NCI-H774 (cell line): ENCODE data around the gene VWC2.
"Not testable (repeated sequence)": the region's sequence is repeated elsewhere in the genome, so short reads cannot be mapped to it uniquely, and the experiment has no call there.

ENCODE experiments used
- DNase-seq: peaks from one replicate; lab custom pipeline; 2025; lab: John Stamatoyannopoulos, UW

VWC2 gene

GRCh38 chr7:49851614-49851934 is 78.1 kb downstream of the VWC2 start:
- not testable (repeated sequence) for DNase-seq

- peak; percentile 17 for DNase-seq
Measured at GRCh38 chr7:49852619-49853462, 79.4 kb downstream of the VWC2 start.

DNA sequence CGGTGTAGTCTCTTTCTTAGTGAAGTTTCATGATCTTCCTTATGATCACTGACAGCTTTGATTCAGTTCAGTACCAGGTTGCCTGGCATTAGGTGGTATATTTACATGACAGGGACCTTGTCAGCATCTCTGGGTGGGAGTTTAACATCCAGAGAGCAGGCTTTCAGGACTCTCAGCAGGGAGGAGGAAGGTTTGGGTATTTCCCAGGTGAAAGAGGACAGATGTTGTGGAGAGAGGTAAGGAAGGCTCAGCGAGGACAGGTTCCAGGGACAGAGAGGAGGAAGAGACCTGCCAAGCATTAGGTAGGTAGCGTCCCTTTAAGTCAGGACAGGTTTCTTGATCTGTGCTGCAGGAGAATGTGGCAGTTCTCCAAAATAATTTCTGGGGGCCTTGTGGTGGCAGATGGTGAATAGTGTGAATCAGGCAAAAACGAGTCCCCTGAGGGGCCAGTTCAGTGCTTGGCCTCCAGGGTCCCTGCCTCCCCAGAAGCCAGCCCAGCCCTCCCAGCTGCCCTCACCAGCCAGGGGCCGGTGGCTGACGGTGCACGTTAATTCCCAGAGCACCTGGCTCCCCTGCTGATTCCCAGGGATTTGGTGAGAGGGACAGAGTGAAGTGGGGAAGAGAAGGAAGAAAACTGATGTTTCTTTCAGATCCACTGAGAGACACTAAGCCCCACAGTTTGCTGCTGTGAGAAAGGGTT is 82.0 kb downstream of the VWC2 start:
- DNase-seq, result no peak

DNA sequence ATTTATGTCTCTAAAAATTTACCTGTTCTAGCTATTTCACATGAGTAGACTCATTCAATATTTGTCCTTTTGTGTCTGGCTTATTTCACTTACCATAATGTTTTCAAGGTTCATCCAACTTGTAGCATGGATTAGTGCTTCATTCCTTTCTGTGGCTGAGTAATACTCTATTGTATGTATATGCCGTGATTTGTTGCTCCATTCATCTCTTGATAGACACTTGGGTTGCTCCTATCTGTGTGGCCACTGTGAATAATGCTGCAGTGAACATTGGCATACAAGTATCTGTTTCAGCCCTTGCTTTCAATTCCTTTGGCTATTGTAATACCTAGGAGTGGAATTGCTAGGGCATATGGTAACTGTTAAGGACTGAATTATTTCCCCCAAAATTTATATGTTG is 86.9 kb downstream of the VWC2 start:
- DNase-seq, result no peak

DNA sequence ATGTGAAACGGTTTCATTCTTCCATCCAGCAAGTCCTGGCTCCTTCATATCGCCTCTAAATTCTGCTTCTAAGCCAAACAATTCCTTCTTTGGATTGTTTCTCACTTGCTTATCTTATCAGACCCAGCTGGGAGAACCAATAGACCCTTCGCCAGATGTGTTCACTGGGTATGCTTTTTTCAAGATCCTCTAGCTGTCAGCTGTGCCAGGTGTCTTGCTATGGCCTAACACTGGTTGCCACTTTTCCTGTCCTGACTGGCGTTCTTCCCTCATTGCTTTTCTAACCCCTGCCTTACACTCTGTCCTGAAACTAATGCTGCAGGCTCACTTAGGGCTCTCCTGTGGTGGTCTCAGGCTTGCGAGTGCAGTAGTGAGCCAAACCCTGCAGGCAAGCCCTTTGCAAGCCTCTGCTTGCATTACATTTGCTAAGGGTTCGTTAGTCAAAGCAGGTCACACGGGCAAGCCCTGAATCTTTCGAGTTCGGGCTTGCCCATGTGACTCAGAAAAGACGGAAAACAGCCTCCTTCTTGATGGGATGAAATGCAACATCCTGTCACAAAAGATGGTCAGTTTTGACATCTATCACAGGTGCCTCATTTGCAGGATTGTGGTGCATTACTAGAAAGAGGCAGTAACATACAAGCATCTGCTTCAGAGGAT is 92.8 kb downstream of the VWC2 start:
- DNase-seq, result no peak

GRCh38 chr7:49866910-49867309 is 93.5 kb downstream of the VWC2 start:
- DNase-seq, result no peak

GRCh38 chr7:49873420-49873819 is 100.0 kb downstream of the VWC2 start:
- no peak for DNase-seq

DNA sequence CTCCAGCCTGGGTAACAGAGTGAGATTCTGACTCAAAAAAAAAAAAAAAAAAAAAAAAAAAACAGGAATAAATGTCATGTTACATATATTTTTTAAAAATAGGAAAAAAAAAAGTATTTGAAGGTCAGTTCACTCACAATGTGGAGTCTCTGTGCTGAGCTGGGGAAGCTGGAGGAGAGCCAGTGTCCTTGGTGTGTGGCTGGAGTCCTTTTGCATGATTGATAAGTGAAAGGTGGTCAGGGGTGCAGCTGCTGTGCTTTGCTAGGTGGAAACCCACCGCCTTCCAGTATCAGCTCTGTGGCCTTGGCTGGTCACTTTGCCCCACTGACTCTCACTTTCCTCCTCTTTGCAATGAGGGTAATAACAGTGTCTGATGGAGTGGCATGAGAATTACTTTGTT is 101.9 kb downstream of the VWC2 start:
- DNase-seq, result no peak

- DNase-seq, result no peak
Measured at GRCh38 chr7:49876202-49876601, 102.8 kb downstream of the VWC2 start.

DNA sequence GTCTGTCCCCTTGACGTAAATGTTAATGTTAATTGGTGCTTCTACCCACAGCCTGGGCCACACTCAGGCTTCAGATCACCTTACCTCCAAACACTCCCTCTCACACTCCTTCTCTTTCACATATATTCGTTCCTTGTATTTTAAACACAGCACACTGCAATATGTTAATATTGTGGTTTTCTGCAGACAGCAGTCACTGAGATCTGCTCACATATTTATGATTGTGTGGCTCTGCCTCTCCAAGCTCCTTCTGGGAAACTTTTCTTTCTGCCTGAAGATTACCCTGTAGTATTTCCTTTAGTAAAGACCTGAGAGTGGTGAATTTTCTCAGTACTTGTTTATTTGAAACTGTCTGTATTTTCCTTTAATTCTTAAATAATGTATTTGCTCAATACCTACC is 104.7 kb downstream of the VWC2 start:
- no peak for DNase-seq

GRCh38 chr7:49878627-49879026 is 105.2 kb downstream of the VWC2 start:
- no peak for DNase-seq

GRCh38 chr7:49883933-49884332 is 110.5 kb downstream of the VWC2 start:
- DNase-seq, result no peak

DNA sequence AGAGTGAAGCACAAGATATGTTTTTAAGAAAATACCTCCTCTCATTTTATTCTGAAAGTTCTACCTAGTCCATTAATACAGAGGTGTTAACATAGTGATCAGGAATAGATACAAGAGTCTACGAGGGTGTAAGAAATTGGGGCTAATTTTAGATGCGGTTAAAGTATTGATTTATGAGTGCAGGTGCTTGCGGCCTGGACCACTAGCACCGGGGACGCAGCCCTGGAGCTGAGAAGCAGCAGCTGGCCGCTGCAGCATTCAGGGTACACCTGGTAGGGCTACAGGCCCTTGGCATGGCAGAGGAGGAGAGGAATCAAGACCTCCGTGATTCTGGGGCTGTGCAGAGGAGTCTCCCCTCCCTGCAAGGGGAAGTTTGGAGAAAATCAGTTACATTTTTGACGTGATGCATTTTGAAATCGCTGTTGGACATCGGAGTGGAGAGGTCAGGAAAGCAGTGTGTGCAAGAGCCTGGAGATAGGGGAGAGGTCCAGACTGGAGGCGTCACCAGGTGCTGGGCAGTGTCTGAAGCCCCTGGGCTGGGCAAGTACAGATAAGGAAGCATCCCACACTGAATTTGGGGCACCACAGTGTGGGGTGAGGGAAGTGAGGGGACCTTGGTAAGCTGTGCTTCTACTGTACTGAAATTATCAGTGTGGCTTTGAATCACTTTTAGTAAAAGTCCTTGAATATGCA is 112.3 kb downstream of the VWC2 start:
- DNase-seq, result no peak

GRCh38 chr7:49892481-49892880 is 119.0 kb downstream of the VWC2 start:
- no peak for DNase-seq

- no peak for DNase-seq
Measured at GRCh38 chr7:49893131-49893530, 119.7 kb downstream of the VWC2 start.

GRCh38 chr7:49894543-49894942 is 121.1 kb downstream of the VWC2 start:
- DNase-seq, result no peak

- DNase-seq, result no peak
Measured at GRCh38 chr7:49911909-49912308, 138.5 kb downstream of the VWC2 start.

DNA sequence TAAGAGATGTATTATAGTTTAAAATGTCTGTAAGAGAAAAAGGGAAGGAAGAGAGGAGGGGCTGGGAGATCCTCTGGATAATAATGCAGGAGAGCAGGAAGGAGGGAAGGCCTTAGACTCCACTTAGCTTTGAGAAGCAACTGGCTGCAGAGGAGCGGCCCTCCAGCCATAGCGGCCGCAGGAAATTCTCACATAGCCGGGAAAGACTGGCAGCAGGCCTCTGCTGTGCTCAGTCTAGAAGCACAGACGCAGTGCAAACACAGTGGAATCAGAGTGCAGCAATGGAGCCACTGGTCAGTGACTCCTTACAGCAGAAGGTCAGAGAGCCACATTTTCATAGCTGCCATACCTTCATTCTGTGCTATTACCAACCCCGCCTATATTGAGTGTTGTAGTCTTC is 153.3 kb downstream of the VWC2 start:
- DNase-seq, result no peak

GRCh38 chr7:49927631-49928030 is 154.2 kb downstream of the VWC2 start:
- DNase-seq, result no peak

DNA sequence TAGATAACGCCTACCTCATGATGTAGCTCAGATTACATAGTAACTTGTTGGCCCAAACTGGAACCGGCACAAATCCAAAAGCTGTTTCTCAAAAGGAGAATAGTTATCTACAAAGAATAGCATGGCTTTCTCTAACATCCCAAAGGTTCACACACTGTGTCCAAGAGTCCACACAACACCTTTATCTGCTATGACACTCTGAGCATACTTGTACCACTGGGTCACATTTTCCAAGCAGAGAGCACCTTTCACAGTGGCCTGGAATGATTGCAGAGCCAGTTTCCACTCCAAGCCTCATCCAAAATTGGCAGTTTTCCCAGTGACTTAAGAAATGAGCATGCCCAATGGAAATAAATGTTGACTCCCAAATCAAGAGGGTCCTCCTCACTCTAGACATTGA is 155.3 kb downstream of the VWC2 start:
- DNase-seq, result no peak

DNA sequence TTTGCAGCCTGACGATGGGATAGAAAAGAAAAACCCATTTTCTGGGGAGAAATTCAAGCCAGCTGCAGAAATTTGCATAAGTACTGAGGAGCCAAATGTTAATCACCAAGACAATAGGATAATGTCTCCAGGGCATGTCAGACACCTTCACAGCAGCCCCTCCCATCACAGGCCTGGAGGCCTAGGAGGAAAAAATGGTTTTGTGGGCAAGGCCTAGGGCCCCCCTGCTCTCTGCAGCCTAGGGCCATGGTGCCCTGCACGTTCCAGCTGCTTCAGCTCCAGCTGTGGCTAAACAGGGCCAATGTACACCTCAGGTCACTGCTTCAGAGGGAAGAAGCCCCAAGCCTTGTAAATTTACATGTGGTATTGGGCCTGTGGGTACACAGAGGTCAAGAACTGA is 158.2 kb downstream of the VWC2 start:
- DNase-seq, result no peak

GRCh38 chr7:49937608-49938007 is 164.2 kb downstream of the VWC2 start:
- no peak for DNase-seq
